Ureter (tissue), 1 donor: ENCODE data around the gene TCF25. TPM values are rescaled to one million over a fixed set of nuclear protein-coding genes. Genes with fewer than 3 reads are reported as not detected.
A peak's percentile ranks its signal among the peaks of the same experiment; 100 is the strongest.
"Not testable (repeated sequence)": the region's sequence is repeated elsewhere in the genome, so short reads cannot be mapped to it uniquely, and the experiment has no call there.

ENCODE experiments used
- DNase-seq: peaks from one replicate; pipeline ENCODE4 v3.0.0-alpha.2; 2020; ENCODE audit warnings: low spot score
- total RNA-seq: library from RNA; stranded (reverse); gene quantifications from one replicate; pipeline ENCODE4 v1.2.4, GENCODE V29; 2023
- donor health status: DM: yes; HTN: yes; CAD: no.

TCF25 gene
- total RNA-seq, 1 donor from 2014 or later: 224 TPM

DNA sequence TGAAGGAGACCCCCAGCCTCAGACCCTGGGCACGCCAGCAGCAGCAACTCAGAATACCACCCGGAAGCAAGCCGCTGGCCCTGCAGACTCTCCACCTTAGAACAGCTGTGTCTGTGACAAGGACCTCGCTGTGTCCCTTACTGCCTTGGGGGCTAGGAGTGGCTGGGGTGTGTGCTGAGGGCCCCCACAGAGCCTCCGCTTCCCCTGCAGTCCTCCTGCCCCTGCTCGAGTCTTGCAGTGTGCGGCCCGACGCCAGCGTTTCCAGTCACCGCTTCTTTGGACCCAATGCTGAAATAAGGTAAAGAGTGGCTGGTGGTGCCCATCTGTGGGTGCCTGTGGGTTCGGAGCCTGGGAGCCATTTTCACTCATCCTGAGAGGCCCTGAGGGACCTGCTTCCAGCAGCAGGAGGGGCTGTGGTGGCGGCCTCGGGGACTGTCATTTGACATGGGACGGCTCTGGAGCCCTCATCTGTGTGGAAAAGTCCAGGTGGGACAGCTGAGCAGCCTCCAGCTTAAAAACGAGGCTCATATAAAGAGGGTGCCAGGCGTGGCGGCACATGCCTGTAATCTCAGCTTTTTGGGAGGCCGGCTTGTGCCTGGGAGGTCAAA, 30.6 kb downstream of the TCF25 start:
- no peak for DNase-seq

GRCh38 chr16:89904606-89905510, 31.5 kb downstream of the TCF25 start:
- DNase-seq: no peak

GRCh38 chr16:89905511-89906139, 32.2 kb downstream of the TCF25 start:
- no peak for DNase-seq

DNA sequence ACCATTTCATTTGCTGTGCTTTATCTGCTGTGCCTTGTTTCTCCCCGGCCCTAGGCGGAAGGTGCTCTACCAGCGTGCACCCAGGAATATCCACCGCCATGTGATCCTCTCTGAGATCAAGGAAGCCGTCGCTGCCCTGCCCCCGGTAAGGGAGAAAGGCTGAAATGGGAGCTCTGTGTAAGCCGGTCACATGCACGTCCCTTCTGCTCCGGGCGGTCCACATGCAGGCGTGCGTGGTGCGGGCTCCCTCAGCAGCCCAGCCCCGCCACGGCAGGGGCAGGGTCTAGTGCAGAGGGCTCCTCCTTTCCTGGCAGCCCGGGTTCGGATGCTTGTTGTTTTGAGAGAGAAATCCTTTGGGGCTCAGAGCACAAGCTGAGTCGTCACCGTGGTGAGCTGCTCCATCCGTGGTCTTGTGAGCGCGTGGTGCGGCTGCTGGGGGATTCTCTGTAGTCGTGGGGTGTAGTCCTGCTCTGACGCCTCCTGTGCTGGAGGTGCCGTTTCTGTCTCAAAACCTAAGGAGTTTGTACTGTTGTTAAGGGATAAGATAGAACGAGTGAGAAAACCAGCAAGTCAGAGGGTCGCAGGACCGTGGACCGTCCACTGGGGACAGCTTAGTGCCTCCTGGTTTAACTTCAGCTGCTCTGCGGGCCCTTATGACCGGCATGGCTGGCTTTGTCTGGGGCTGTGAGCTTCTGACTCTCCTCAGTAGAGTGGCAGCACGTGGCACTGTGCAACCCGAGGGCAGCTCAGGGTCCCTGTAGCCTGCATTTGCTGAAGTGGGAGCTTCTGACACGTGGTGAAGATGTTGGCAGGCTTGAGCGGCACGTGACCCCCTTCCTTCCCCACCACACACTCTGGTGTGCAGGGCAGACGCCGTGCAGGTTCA, 33.0 kb downstream of the TCF25 start:
- no peak for DNase-seq

DNA sequence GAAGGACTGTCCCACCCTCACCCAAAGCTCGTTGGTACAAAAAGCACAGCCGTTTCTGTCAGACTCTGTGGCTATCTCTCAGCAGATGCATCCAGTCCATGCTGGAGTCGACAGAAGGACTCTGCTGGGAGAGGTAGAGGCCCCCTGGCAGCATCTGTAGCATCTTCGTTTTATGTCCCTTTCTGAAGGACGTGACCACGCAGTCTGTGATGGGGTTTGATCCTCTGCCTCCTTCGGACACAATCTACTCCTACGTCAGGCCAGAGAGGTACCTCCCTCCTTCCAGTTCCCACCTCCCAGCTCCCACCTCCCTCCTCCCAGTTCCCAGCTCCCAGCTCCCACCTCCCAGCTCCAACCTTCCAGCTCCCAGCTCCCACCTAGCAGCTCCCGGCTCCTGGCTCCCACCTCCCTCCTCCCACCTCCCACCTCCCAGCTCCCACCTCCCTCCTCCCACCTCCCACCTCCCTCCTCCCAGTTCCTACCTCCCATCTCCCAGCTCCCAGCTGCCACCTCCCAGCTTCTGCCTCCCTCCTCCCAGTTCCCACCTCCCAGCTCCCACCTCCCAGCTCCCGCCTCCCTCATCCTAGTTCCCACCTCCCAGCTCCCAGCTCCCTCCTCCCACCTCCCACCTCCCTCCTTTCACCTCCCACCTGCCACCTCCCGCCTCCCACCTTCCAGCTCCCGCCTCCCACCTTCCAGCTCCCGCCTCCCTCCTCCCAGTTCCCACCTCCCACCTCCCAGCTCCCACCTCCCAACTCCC, 33.8 kb downstream of the TCF25 start:
- no peak for DNase-seq

DNA sequence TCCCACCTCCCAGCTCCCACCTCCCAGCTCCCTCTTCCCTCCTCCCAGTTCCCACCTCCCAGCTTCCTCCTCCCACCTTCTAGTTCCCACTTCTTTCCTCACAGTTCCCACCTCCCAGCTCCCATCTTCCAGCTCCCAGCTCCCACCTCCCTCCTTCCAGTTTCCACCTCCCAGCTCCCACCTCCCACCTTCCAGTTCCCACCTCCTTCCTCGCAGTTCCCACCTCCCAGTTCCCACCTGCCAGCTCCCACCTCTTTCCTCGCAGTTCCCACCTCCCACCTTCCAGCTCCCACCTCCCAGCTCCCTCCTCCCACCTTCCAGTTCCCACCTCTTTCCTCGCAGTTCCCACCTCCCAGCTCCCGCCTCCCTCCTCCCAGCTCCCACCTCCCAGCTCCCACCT, 34.8 kb downstream of the TCF25 start:
- DNase-seq: no peak

- DNase-seq: peak; percentile 76
Observed at GRCh38 chr16:89909777-89910716, 36.7 kb downstream of the TCF25 start.

- DNase-seq: no peak
Observed at GRCh38 chr16:89910717-89911354, 37.4 kb downstream of the TCF25 start.

- no peak for DNase-seq
Observed at GRCh38 chr16:89911375-89911774, 38.0 kb downstream of the TCF25 start.

GRCh38 chr16:89912143-89912542, 38.8 kb downstream of the TCF25 start:
- no peak for DNase-seq

GRCh38 chr16:89912627-89913026, 39.2 kb downstream of the TCF25 start:
- no peak for DNase-seq

GRCh38 chr16:89913408-89914387, 40.3 kb downstream of the TCF25 start:
- no peak for DNase-seq

GRCh38 chr16:89914642-89915285, 41.4 kb downstream of the TCF25 start:
- not testable (repeated sequence) for DNase-seq

DNA sequence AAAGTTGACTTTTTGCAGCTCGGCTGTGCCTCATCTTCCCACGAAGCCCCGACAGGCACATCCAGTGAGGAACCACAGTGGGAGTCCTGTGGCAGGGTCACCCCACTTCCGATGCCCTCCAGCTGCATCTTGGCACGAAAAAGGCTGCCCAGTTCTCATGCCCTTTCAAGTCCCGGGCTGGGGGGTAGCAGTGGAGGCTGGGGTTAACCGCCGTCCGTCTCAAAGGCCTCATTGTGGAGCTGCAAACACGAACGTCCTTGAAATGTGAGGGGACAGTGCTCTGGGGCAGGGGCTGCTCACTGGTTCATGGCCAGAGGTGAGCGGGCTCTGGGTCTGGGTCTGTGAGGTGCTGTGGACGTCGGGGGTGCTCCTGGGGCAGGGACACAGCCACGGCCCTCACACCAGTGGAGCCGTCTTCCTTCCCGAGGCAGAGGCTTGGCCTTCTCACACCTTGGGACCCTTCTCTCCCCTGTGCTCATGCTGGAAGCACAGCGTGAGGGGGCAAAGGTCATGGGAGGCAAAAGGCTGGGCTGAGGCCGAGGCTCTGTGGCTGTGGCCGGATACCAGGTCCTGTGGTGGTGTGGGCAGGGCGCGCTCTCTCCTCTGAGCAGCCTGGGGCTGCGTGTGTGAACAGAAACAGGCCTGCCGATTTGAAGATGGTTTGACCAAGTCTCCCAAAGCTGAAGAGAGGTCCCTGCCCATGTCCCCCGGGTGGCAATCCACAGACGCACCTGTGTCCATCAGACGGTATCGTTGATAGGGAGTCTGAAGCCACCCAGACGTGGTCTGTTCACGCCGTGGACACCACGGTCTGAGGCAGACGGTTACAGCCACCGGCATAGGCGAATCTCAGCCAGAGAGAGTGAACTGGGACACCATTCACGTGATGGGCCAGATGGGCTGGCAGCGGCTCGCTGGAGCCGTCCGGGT, 42.2 kb downstream of the TCF25 start:
- DNase-seq: no peak

- peak; percentile 85 for DNase-seq
Observed at GRCh38 chr16:89917773-89918452, 44.5 kb downstream of the TCF25 start.
